Breast epithelium (tissue), 4 donors: ENCODE measurements around the gene TDRD12. TPM values are rescaled to one million over a fixed set of nuclear protein-coding genes. Genes with fewer than 3 reads are reported as not detected.

Experiments
- DNase-seq, 2 donors: peaks; one replicate each; pipeline ENCODE4 v3.0.0-alpha.2; 2019; ENCODE audit warnings: low spot score in 2 of 2
- H3K27ac ChIP-seq, 2 donors: fragments of 200-600 bp; sonication (generic) in 1 of 2; one replicate each; pipeline ENCODE4 v1.5.1; 2016 to 2019; ENCODE audit warnings: mild to moderate bottlenecking in 1 of 2
- H3K27me3 ChIP-seq, 2 donors: fragments of 200-600 bp; sonication (generic) in 1 of 2; one replicate each; pipeline versions ENCODE4 v1.5.1 to v1.6.0; 2017 to 2019; ENCODE audit warnings: control low read depth in 1 of 2, mild to moderate bottlenecking in 1 of 2
- H3K36me3 ChIP-seq: fragments of 200-600 bp; one replicate; pipeline ENCODE4 v1.5.1; 2019
- H3K4me1 ChIP-seq, 2 donors: fragments of 200-600 bp; sonication (generic); one replicate each; pipeline ENCODE4 v1.5.1; 2016 to 2019; ENCODE audit warnings: control low read depth in 1 of 2
- H3K4me3 ChIP-seq, 3 donors: fragments of 200-600 bp; sonication (generic); 1 replicate in 2 of 3; 2 replicates in 1 of 3; pipeline ENCODE4 v1.5.1; 2016 to 2019; ENCODE audit warnings: mild to moderate bottlenecking in 3 of 3, moderate library complexity in 2 of 3
- H3K9me3 ChIP-seq, 2 donors: fragments of 200-600 bp; sonication (generic) in 1 of 2; one replicate each; pipeline ENCODE4 v1.5.1; 2016 to 2019; ENCODE audit warnings: control low read depth in 1 of 2
- CTCF ChIP-seq, 3 donors: fragments of 450-650 bp; IDR thresholded peaks; one replicate each; pipeline ENCODE4 v1.5.1; 2016 to 2017; ENCODE audit warnings: antibody characterized with exemption in 3 of 3, mild to moderate bottlenecking in 3 of 3, moderate library complexity in 3 of 3
- POLR2A ChIP-seq: fragments of 450-650 bp; IDR thresholded peaks from one replicate; pipeline ENCODE4 v1.6.1; 2016; ENCODE audit warnings: antibody characterized with exemption, mild to moderate bottlenecking, moderate library complexity
- POLR2AphosphoS5 ChIP-seq, 3 donors: sonication (generic); formaldehyde crosslinking; IDR thresholded peaks; one replicate each; pipeline ENCODE4 v1.6.1; 2017; ENCODE audit warnings: antibody characterized with exemption in 3 of 3
- intact Hi-C: fragments of 100-400 bp; cut with DNase I; formaldehyde crosslinking; loops from one replicate; pipeline ENCODE4 v1.15.1; 2023; ENCODE audit warnings: low total_unique reads
- total RNA-seq, 3 donors: library from RNA; depleted of rRNA; stranded (reverse); fragments of >200 nt; gene quantifications; one replicate each; pipeline ENCODE4 v1.1.0, GENCODE V29; 2016

Gene TDRD12
- total RNA-seq, 3 donors from 2014 or later: 2.0 to 2.3 TPM; not detected in 1

- intact Hi-C loops: no loop called here
- H3K36me3 ChIP-seq: no peaks in the 10 kb centered on the region
- H3K27me3 ChIP-seq: no peaks in the 10 kb centered on the region
- no peak overlapping the region for H3K27ac ChIP-seq
- no peak for DNase-seq
- no peaks in the 10 kb centered on the region for H3K9me3 ChIP-seq
- no peaks in the 10 kb centered on the region for H3K4me1 ChIP-seq
- TF ChIP-seq CTCF (IDR thresholded peaks at IDR 0.05): no peak
- no peak for TF ChIP-seq POLR2A
- no peak for TF ChIP-seq POLR2AphosphoS5 (IDR thresholded peaks at IDR 0.05)
- no peak overlapping the region for H3K4me3 ChIP-seq
Observed at GRCh38 chr19:32822916-32823746, 103.6 kb downstream of the TDRD12 start.

GRCh38 chr19:32823747-32824102, 104.2 kb downstream of the TDRD12 start:
- H3K36me3 ChIP-seq: no peaks in the 10 kb centered on the region
- no peaks in the 10 kb centered on the region for H3K9me3 ChIP-seq
- no peaks in the 10 kb centered on the region for H3K27me3 ChIP-seq
- no peak overlapping the region for H3K27ac ChIP-seq
- DNase-seq: no peak
- H3K4me1 ChIP-seq: no peaks in the 10 kb centered on the region
- no peak overlapping the region for H3K4me3 ChIP-seq
- intact Hi-C loops: no loop called here
- TF ChIP-seq POLR2AphosphoS5 (IDR thresholded peaks at IDR 0.05) (no peak), POLR2A (no peak), CTCF (IDR thresholded peaks at IDR 0.05) (no peak)

GRCh38 chr19:32824191-32824751, 104.7 kb downstream of the TDRD12 start:
- no peaks in the 10 kb centered on the region for H3K4me1 ChIP-seq
- no peak for TF ChIP-seq POLR2A
- TF ChIP-seq POLR2AphosphoS5 (IDR thresholded peaks at IDR 0.05): no peak
- TF ChIP-seq CTCF (IDR thresholded peaks at IDR 0.05): no peak
- H3K9me3 ChIP-seq: no peaks in the 10 kb centered on the region
- no peak overlapping the region for H3K27ac ChIP-seq
- H3K27me3 ChIP-seq: no peaks in the 10 kb centered on the region
- no peak for DNase-seq
- H3K4me3 ChIP-seq: no peak overlapping the region
- no peaks in the 10 kb centered on the region for H3K36me3 ChIP-seq
- intact Hi-C loops: no loop called here

GRCh38 chr19:32824916-32825608, 105.5 kb downstream of the TDRD12 start:
- Histone ChIP-seq H3K36me3 (no peaks in the 10 kb centered on the region), H3K27me3 (no peaks in the 10 kb centered on the region), H3K4me3 (no peak overlapping the region), H3K9me3 (no peaks in the 10 kb centered on the region), H3K4me1 (no peaks in the 10 kb centered on the region), H3K27ac (no peak overlapping the region)
- DNase-seq: no peak
- intact Hi-C loops: no loop called here
- no peak for TF ChIP-seq POLR2A
- TF ChIP-seq POLR2AphosphoS5 (IDR thresholded peaks at IDR 0.05): no peak
- no peak for TF ChIP-seq CTCF (IDR thresholded peaks at IDR 0.05)

- no peak for TF ChIP-seq CTCF (IDR thresholded peaks at IDR 0.05)
- no peak for TF ChIP-seq POLR2A
- TF ChIP-seq POLR2AphosphoS5 (IDR thresholded peaks at IDR 0.05): no peak
- H3K4me3 ChIP-seq: no peak overlapping the region
- no peak for DNase-seq
- H3K9me3 ChIP-seq: no peaks in the 10 kb centered on the region
- no peaks in the 10 kb centered on the region for H3K36me3 ChIP-seq
- H3K4me1 ChIP-seq: no peaks in the 10 kb centered on the region
- intact Hi-C loops: no loop called here
- H3K27ac ChIP-seq: no peak overlapping the region
- no peaks in the 10 kb centered on the region for H3K27me3 ChIP-seq
Observed at GRCh38 chr19:32828139-32828538, 108.6 kb downstream of the TDRD12 start.
